Skin epidermis (tissue), 12 donors: Measurements from ENCODE around the gene SLC16A12.

ENCODE experiments used
- H3K27ac ChIP-seq, 21 experiments: fragments of 200-600 bp; sonication (generic) in 11 of 21; one replicate each; pipeline ENCODE4 v1.5.0; 2020; ENCODE audit warnings: mild to moderate bottlenecking in 3 of 21, inconsistent platforms in 2 of 21, moderate library complexity in 2 of 21
- H3K4me3 ChIP-seq, 7 experiments: fragments of 200-600 bp; sonication (generic) in 2 of 7; one replicate each; pipeline ENCODE4 v1.5.0; 2020; ENCODE audit warnings: inconsistent platforms in 2 of 7, mild to moderate bottlenecking in 2 of 7, moderate library complexity in 1 of 7

Gene SLC16A12

GRCh38 chr10:89478739-89479654 is 56.4 kb downstream of the SLC16A12 start:
- H3K4me3 ChIP-seq, result no peak overlapping the region
- peak overlapping the region in 1 of 21 experiments; percentile 32 for H3K27ac ChIP-seq

GRCh38 chr10:89478085-89478738 is 57.2 kb downstream of the SLC16A12 start:
- H3K27ac ChIP-seq, result peak overlapping the region in 2 of 21 experiments; percentile 15 to 17

GRCh38 chr10:89476150-89476549 is 59.2 kb downstream of the SLC16A12 start:
- Histone ChIP-seq H3K27ac (no peak overlapping the region), H3K4me3 (no peak overlapping the region)

More at GRCh38 chr10:89478085-89478738, 57.2 kb downstream of the SLC16A12 start:
- H3K4me3 ChIP-seq, result no peak overlapping the region

GRCh38 chr10:89475591-89475998 is 59.8 kb downstream of the SLC16A12 start:
- peak overlapping the region in 2 of 21 experiments; percentile 9 to 16 for H3K27ac ChIP-seq

GRCh38 chr10:89475125-89475524 is 60.3 kb downstream of the SLC16A12 start:
- Histone ChIP-seq H3K4me3 (no peak overlapping the region), H3K27ac (peak overlapping the region in 3 of 21 experiments; percentile 8 to 16 (median 9))

More at GRCh38 chr10:89475591-89475998, 59.8 kb downstream of the SLC16A12 start:
- H3K4me3 ChIP-seq, result no peak overlapping the region

- Histone ChIP-seq H3K4me3 (no peak overlapping the region), H3K27ac (peak overlapping the region in 1 of 21 experiments; percentile 8)
Measured at GRCh38 chr10:89474452-89474851, 60.9 kb downstream of the SLC16A12 start.

GRCh38 chr10:89471110-89471809 is 64.1 kb downstream of the SLC16A12 start:
- Histone ChIP-seq H3K4me3 (no peak overlapping the region), H3K27ac (no peak overlapping the region)

- H3K27ac ChIP-seq, result no peak overlapping the region
- no peak overlapping the region for H3K4me3 ChIP-seq
Measured at GRCh38 chr10:89470628-89471027, 64.8 kb downstream of the SLC16A12 start.

GRCh38 chr10:89469517-89469916 is 65.9 kb downstream of the SLC16A12 start:
- no peak overlapping the region for H3K27ac ChIP-seq
- H3K4me3 ChIP-seq, result no peak overlapping the region

- H3K4me3 ChIP-seq, result no peak overlapping the region
- no peak overlapping the region for H3K27ac ChIP-seq
Measured at GRCh38 chr10:89468191-89468965, 67.0 kb downstream of the SLC16A12 start.

- Histone ChIP-seq H3K27ac (no peak overlapping the region), H3K4me3 (no peak overlapping the region)
Measured at GRCh38 chr10:89466599-89467035, 68.8 kb downstream of the SLC16A12 start.

- Histone ChIP-seq H3K27ac (no peak overlapping the region), H3K4me3 (no peak overlapping the region)
Measured at GRCh38 chr10:89465196-89465595, 70.2 kb downstream of the SLC16A12 start.

GRCh38 chr10:89463846-89464537 is 71.4 kb downstream of the SLC16A12 start:
- Histone ChIP-seq H3K4me3 (no peak overlapping the region), H3K27ac (no peak overlapping the region)

GRCh38 chr10:89458784-89459183 is 76.6 kb downstream of the SLC16A12 start:
- Histone ChIP-seq H3K4me3 (no peak overlapping the region), H3K27ac (no peak overlapping the region)

GRCh38 chr10:89458291-89458690 is 77.1 kb downstream of the SLC16A12 start:
- H3K27ac ChIP-seq, result no peak overlapping the region
- H3K4me3 ChIP-seq, result no peak overlapping the region

- H3K27ac ChIP-seq, result no peak overlapping the region
Measured at GRCh38 chr10:89454561-89455347, 80.6 kb downstream of the SLC16A12 start.

GRCh38 chr10:89452193-89452592 is 83.2 kb downstream of the SLC16A12 start:
- Histone ChIP-seq H3K27ac (no peak overlapping the region), H3K4me3 (no peak overlapping the region)

More at GRCh38 chr10:89454561-89455347, 80.6 kb downstream of the SLC16A12 start:
- H3K4me3 ChIP-seq, result no peak overlapping the region

- no peak overlapping the region for H3K4me3 ChIP-seq
Measured at GRCh38 chr10:89450901-89451300, 84.5 kb downstream of the SLC16A12 start.

More at GRCh38 chr10:89450901-89451300, 84.5 kb downstream of the SLC16A12 start:
- H3K27ac ChIP-seq, result no peak overlapping the region
